H9 (cell line): Measurements from ENCODE around the gene TOR4A. TPM values are rescaled to one million over a fixed set of nuclear protein-coding genes. Genes with fewer than 3 reads are reported as not detected.
A peak's percentile ranks its signal among the peaks of the same experiment; 100 is the strongest.

Experiments used
- DNase-seq: peaks from one replicate; pipeline ENCODE4 v3.0.0-alpha.2; 2017
- H2AFZ ChIP-seq: one replicate; pipeline ENCODE4 v1.6.1; 2013; ENCODE audit warnings: mild to moderate bottlenecking, low read length, control low read depth, moderate library complexity
- H2AK5ac ChIP-seq: 2 replicates; pipeline ENCODE4 v1.6.1; 2013; ENCODE audit warnings: low read length, control low read depth, mixed read lengths; ENCODE audit not compliant: insufficient read length
- H2BK120ac ChIP-seq: one replicate; pipeline ENCODE4 v1.6.1; 2013; ENCODE audit warnings: low read depth, mild to moderate bottlenecking, low read length, control low read depth, inconsistent platforms; ENCODE audit not compliant: poor library complexity, severe bottlenecking
- H2BK12ac ChIP-seq: 2 replicates; pipeline ENCODE4 v1.6.1; 2013; ENCODE audit warnings: low read length, control low read depth, mixed read lengths, low read depth; ENCODE audit not compliant: insufficient read length
- H2BK15ac ChIP-seq: 2 replicates; pipeline ENCODE4 v1.6.1; 2013; ENCODE audit warnings: low read depth, low read length, control low read depth
- H2BK20ac ChIP-seq: one replicate; pipeline ENCODE4 v1.6.1; 2013; ENCODE audit warnings: low read depth, mild to moderate bottlenecking, low read length, control low read depth, inconsistent platforms; ENCODE audit not compliant: poor library complexity, severe bottlenecking
- H2BK5ac ChIP-seq: 2 replicates; pipeline ENCODE4 v1.6.1; 2013; ENCODE audit warnings: low read length, control low read depth, mixed read lengths; ENCODE audit not compliant: insufficient read length
- H3K14ac ChIP-seq: 2 replicates; pipeline ENCODE4 v1.6.1; 2013; ENCODE audit warnings: low read length, control low read depth; ENCODE audit not compliant: insufficient read depth
- H3K18ac ChIP-seq: 2 replicates; pipeline ENCODE4 v1.6.1; 2013; ENCODE audit warnings: low read depth, mild to moderate bottlenecking, mixed read lengths, low read length, control low read depth; ENCODE audit not compliant: insufficient read length
- H3K23ac ChIP-seq: 2 replicates; pipeline ENCODE4 v1.6.1; 2013; ENCODE audit warnings: low read length, control low read depth, mixed read lengths, low read depth; ENCODE audit not compliant: insufficient read length
- H3K23me2 ChIP-seq: 2 replicates; pipeline ENCODE4 v1.6.1; 2013; ENCODE audit warnings: low read depth, mild to moderate bottlenecking, mixed read lengths, low read length, control low read depth; ENCODE audit not compliant: insufficient read length, poor library complexity, severe bottlenecking
- H3K27ac ChIP-seq: 2 replicates; pipeline ENCODE4 v1.5.1; 2013; ENCODE audit warnings: low read length, control low read depth, mixed read lengths, low read depth; ENCODE audit not compliant: insufficient read length
- H3K27me3 ChIP-seq: 2 replicates; pipeline ENCODE4 v1.6.1; 2013; ENCODE audit warnings: low read length, control low read depth, inconsistent platforms; ENCODE audit not compliant: insufficient read depth
- H3K4ac ChIP-seq: 2 replicates; pipeline ENCODE4 v1.6.1; 2013; ENCODE audit warnings: low read depth, mild to moderate bottlenecking, control low read depth, inconsistent platforms, low read length, moderate library complexity
- H3K4me1 ChIP-seq: 2 replicates; pipeline ENCODE4 v1.6.1; 2013; ENCODE audit warnings: low read length, control low read depth, inconsistent platforms; ENCODE audit not compliant: insufficient read depth
- H3K4me2 ChIP-seq: 2 replicates; pipeline ENCODE4 v1.6.1; 2013; ENCODE audit warnings: low read length, control low read depth, mixed read lengths; ENCODE audit not compliant: insufficient read length, insufficient read depth
- H3K56ac ChIP-seq: 2 replicates; pipeline ENCODE4 v1.6.1; 2013; ENCODE audit warnings: low read depth, mild to moderate bottlenecking, mixed read lengths, low read length, control low read depth; ENCODE audit not compliant: insufficient read length
- H3K79me1 ChIP-seq: 2 replicates; pipeline ENCODE4 v1.6.1; 2013; ENCODE audit warnings: low read depth, mild to moderate bottlenecking, moderate library complexity, low read length, control low read depth, inconsistent platforms; ENCODE audit not compliant: insufficient read depth, poor library complexity, severe bottlenecking
- H3K79me2 ChIP-seq: 2 replicates; pipeline ENCODE4 v1.6.1; 2013; ENCODE audit warnings: low read length, control low read depth, inconsistent platforms; ENCODE audit not compliant: insufficient read depth
- H3K9ac ChIP-seq: 2 replicates; pipeline ENCODE4 v1.6.1; 2013; ENCODE audit warnings: low read length, control low read depth, mixed read lengths; ENCODE audit not compliant: insufficient read length; ENCODE audit errors: extremely low read depth
- H3K9me3 ChIP-seq: one replicate; pipeline ENCODE4 v1.6.1; 2013; ENCODE audit warnings: low read depth, low read length, inconsistent platforms; ENCODE audit not compliant: control insufficient read depth
- H3T11ph ChIP-seq: one replicate; pipeline ENCODE4 v1.6.1; 2013; ENCODE audit warnings: mild to moderate bottlenecking, low read length, control low read depth, inconsistent platforms
- H4K20me1 ChIP-seq: one replicate; pipeline ENCODE4 v1.6.1; 2013; ENCODE audit not compliant: control insufficient read depth, insufficient read length, insufficient read depth
- H4K5ac ChIP-seq: 2 replicates; pipeline ENCODE4 v1.6.1; 2013; ENCODE audit warnings: low read depth, mild to moderate bottlenecking, mixed read lengths, low read length, control low read depth; ENCODE audit not compliant: insufficient read length
- H4K8ac ChIP-seq: replicated peaks from 2 replicates; pipeline ENCODE4 v1.6.1; 2013; ENCODE audit warnings: low read length, control low read depth, mixed read lengths, low read depth; ENCODE audit not compliant: insufficient read length
- H4K91ac ChIP-seq: 2 replicates; pipeline ENCODE4 v1.6.1; 2013; ENCODE audit warnings: low read depth, mild to moderate bottlenecking, moderate library complexity, mixed read lengths, low read length, control low read depth; ENCODE audit not compliant: insufficient read length
- H3K27ac Mint-ChIP-seq, 3 experiments: 2 replicates in 2 of 3; 3 replicates in 1 of 3; pipeline ENCODE4 v1.8.0; 2020 to 2021; ENCODE audit warnings: mixed read lengths in 3 of 3, mild to moderate bottlenecking in 1 of 3, moderate library complexity in 1 of 3
- H3K27me3 Mint-ChIP-seq: 2 replicates; pipeline ENCODE4 v1.8.0; 2021; ENCODE audit warnings: low read depth, mild to moderate bottlenecking, moderate library complexity, mixed read lengths
- H3K36me3 Mint-ChIP-seq, 3 experiments: 2 replicates in 2 of 3; 3 replicates in 1 of 3; pipeline ENCODE4 v1.8.0; 2020 to 2021; ENCODE audit warnings: low read depth in 3 of 3, mixed read lengths in 3 of 3; ENCODE audit not compliant: insufficient read depth in 1 of 3
- H3K4me1 Mint-ChIP-seq, 2 experiments: 2 replicates each; pipeline ENCODE4 v1.8.0; 2020; ENCODE audit warnings: mixed read lengths in 2 of 2
- H3K4me3 Mint-ChIP-seq, 2 experiments: 2 replicates in 1 of 2; 3 replicates in 1 of 2; pipeline ENCODE4 v1.8.0; 2020 to 2021; ENCODE audit warnings: mild to moderate bottlenecking in 2 of 2, mixed read lengths in 2 of 2, moderate library complexity in 1 of 2
- H3K9me3 Mint-ChIP-seq, 2 experiments: 2 replicates in 1 of 2; 3 replicates in 1 of 2; pipeline ENCODE4 v1.8.0; 2020; ENCODE audit warnings: mild to moderate bottlenecking in 2 of 2, mixed read lengths in 2 of 2, moderate library complexity in 1 of 2
- WGBS: extraction: QIAGEN DNeasy Blood & Tissue Kit; methylation state at CpG from one replicate; pipeline ENCODE4 v1.1.7; 2013; ENCODE audit warnings: missing lambda C conversion rate, low lambda C conversion rate, mixed read lengths; ENCODE audit not compliant: insufficient read length; ENCODE audit errors: extremely low coverage; 5-methylcytosine and 5-hydroxymethylcytosine counted together
- total RNA-seq: library from RNA; stranded (reverse); gene quantifications from 2 replicates; pipeline ENCODE4 v1.2.1, GENCODE V29; 2021
- TF ChIP-seq, protein P1 (sequence below): fragments of 200-600 bp; sonication (generic); conservative IDR thresholded peaks from 3 replicates; pipeline ENCODE4 v1.8.0; 2021; ENCODE audit warnings: antibody characterized with exemption, mild to moderate bottlenecking

The TOR4A gene
- total RNA-seq, 1 experiment from 2014 or later = 6.2 TPM

DNA sequence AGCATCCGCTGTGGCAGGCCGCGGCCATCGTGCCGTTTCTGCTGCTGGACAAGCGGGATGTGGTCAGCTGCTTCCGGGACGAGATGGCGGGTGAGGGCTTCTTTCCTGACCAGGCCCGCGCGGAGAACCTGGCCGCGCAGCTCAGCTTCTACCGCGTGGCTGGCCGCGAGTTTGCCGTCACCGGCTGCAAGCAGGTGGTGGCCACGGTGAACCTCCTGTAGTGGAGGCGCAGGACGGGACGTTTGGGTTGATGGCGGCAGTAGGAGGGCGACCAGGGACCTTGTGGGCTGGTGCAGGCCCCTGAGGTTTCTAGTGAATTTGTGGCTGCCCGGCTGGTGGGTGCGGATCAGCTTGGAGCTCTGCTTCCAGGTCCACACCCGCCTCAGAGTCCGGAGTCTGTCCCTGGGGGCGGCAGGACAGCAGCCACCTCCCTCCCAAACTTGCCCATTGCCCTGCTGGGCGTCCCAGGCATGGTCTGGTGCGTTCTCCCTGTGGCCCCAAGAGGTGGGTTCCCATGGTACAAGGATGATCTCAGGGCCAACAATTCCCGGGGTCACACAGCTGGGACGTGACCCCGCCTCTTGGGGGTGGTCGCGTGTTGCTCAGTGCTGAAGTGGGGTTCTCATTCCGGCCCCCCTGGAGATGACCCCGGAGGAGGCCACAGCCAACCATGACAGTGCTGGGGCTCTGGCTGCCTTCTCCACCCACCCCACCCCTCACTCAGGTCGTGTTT, 2.4 kb downstream of the TOR4A start:
- Histone ChIP-seq H2BK5ac (no peak overlapping the region), H3K56ac (no peak overlapping the region), H3K23ac (no peak overlapping the region), H3K9ac (no peak overlapping the region), H2AK5ac (no peak overlapping the region), H3K18ac (no peak overlapping the region), H2BK120ac (no peak overlapping the region), H4K91ac (no peak overlapping the region), H3K79me2 (no peaks in the 10 kb centered on the region), H3K14ac (no peak overlapping the region; the same call in 1 of the 2 replicates), H3K4ac (no peak overlapping the region), H3K27me3 (no peaks in the 10 kb centered on the region), H3T11ph (no peak overlapping the region), H3K9me3 (no peaks in the 10 kb centered on the region), H4K8ac (no peak overlapping the region), H2AFZ (no peak overlapping the region), H2BK15ac (no peak overlapping the region), H3K4me1 (no peaks in the 10 kb centered on the region), H4K5ac (no peak overlapping the region), H3K4me2 (no peak overlapping the region), H3K79me1 (no peaks in the 10 kb centered on the region), H2BK12ac (no peak overlapping the region), H4K20me1 (no peaks in the 10 kb centered on the region), H3K27ac (no peak overlapping the region), H2BK20ac (no peak overlapping the region), H3K23me2 (peaks cover 12% of the 10 kb centered on the region)
- WGBS = no CpG with 5 or more reads among the region's 41 CpGs
- Mint-ChIP-seq H3K9me3 (no peaks in the 10 kb centered on the region), H3K36me3 (peaks cover 0 to 1% (median 0%) of the 10 kb centered on the region in 3 experiments; a peak in 1 of 7 replicates), H3K4me1 (peaks cover 16 to 21% of the 10 kb centered on the region in 2 experiments), H3K4me3 (no peak overlapping the region), H3K27ac (no peak overlapping the region), H3K27me3 (peaks cover 14% of the 10 kb centered on the region)
- TF ChIP-seq, protein P1, sequence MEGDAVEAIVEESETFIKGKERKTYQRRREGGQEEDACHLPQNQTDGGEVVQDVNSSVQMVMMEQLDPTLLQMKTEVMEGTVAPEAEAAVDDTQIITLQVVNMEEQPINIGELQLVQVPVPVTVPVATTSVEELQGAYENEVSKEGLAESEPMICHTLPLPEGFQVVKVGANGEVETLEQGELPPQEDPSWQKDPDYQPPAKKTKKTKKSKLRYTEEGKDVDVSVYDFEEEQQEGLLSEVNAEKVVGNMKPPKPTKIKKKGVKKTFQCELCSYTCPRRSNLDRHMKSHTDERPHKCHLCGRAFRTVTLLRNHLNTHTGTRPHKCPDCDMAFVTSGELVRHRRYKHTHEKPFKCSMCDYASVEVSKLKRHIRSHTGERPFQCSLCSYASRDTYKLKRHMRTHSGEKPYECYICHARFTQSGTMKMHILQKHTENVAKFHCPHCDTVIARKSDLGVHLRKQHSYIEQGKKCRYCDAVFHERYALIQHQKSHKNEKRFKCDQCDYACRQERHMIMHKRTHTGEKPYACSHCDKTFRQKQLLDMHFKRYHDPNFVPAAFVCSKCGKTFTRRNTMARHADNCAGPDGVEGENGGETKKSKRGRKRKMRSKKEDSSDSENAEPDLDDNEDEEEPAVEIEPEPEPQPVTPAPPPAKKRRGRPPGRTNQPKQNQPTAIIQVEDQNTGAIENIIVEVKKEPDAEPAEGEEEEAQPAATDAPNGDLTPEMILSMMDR = no peak
- peak; percentile 38 for DNase-seq
